ENCODE data around the gene FLNB.

- TF ChIP-seq POLR2AphosphoS5 (IDR thresholded peaks at IDR 0.05) = no peak
- TF ChIP-seq CTCF (IDR thresholded peaks at IDR 0.05; ENCODE audit: poor library complexity, severe bottlenecking) = no peak
- TF ChIP-seq, protein P1, sequence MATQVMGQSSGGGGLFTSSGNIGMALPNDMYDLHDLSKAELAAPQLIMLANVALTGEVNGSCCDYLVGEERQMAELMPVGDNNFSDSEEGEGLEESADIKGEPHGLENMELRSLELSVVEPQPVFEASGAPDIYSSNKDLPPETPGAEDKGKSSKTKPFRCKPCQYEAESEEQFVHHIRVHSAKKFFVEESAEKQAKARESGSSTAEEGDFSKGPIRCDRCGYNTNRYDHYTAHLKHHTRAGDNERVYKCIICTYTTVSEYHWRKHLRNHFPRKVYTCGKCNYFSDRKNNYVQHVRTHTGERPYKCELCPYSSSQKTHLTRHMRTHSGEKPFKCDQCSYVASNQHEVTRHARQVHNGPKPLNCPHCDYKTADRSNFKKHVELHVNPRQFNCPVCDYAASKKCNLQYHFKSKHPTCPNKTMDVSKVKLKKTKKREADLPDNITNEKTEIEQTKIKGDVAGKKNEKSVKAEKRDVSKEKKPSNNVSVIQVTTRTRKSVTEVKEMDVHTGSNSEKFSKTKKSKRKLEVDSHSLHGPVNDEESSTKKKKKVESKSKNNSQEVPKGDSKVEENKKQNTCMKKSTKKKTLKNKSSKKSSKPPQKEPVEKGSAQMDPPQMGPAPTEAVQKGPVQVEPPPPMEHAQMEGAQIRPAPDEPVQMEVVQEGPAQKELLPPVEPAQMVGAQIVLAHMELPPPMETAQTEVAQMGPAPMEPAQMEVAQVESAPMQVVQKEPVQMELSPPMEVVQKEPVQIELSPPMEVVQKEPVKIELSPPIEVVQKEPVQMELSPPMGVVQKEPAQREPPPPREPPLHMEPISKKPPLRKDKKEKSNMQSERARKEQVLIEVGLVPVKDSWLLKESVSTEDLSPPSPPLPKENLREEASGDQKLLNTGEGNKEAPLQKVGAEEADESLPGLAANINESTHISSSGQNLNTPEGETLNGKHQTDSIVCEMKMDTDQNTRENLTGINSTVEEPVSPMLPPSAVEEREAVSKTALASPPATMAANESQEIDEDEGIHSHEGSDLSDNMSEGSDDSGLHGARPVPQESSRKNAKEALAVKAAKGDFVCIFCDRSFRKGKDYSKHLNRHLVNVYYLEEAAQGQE (IDR thresholded peaks at IDR 0.05; ENCODE audit: borderline replicate concordance) = no peak
- no peak for TF ChIP-seq TAF1 (IDR thresholded peaks at IDR 0.05; ENCODE audit: low read depth)
- no peak for TF ChIP-seq EZH2 (IDR thresholded peaks at IDR 0.05; ENCODE audit: borderline replicate concordance, insufficient read depth, low read length, poor library complexity, severe bottlenecking)
Observed at GRCh38 chr3:58169371-58169770, 161.1 kb downstream of the FLNB start.
